Endometrial microvascular endothelial cells (primary cell): Measurements from ENCODE around the gene CCDC157. TPM values are rescaled to one million over a fixed set of nuclear protein-coding genes. Genes with fewer than 3 reads are reported as not detected.

Experiments used
- in situ Hi-C: cut with HindIII; loops from 2 replicates; pipeline ENCODE4 v1.10.0; 2017; ENCODE audit warnings: low sequenced_read_pairs, low pct_unique_long_range_greater_than_20kb; ENCODE audit errors: inconsistent ontology term
- total RNA-seq: library from RNA; depleted of rRNA; stranded (reverse); fragments of >200 nt; gene quantifications from one replicate; pipeline ENCODE4 v1.2.3, GENCODE V29; 2015; ENCODE audit errors: inconsistent ontology term

Gene CCDC157
- total RNA-seq, 1 donor from 2014 or later: 2.0 TPM

- in situ Hi-C loops: no loop called here
Observed at GRCh38 chr22:30347255-30347892, 9.4 kb upstream of the CCDC157 start.

DNA sequence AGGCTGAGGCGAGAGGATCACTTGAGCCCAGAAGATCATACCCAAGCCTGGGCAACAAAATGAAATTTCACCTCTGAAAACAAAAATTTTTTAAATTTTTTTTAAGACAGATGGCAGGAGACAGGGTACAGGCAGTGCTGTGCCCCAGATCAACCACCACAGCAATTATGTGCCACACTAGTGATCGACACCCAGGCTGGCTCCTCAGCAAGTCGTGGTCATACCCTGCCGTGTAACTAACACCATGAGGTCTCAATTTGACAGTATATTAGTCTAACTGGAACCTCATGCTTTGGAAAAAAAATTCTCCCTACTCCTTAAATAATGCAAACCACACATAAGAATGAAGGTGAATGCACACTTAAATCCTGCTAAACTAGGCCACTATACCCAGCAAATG is 8.4 kb upstream of the CCDC157 start:
- in situ Hi-C loops: no loop called here

DNA sequence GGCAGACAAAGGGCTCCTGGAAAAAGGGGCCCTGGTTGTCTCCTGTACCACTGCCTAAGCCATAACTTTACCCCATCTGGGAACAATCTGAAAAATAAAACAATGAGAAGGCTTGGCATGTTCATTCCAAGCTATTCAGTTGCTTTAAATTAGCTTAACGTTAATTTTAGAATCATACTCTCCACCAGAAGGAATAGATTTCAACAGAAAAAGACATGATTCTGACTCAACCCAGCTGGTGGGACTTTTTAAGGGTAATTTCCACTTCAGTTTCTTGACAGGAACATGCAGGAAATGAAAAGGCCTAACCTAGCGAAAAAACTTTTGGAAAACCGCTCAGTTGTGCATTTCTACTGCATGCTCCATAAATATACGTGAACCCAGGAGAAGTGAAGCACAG is 8.0 kb upstream of the CCDC157 start:
- in situ Hi-C loops: no loop called here

- in situ Hi-C loops: no loop called here
Observed at GRCh38 chr22:30351226-30351625, 5.6 kb upstream of the CCDC157 start.

GRCh38 chr22:30354644-30355043 is 2.2 kb upstream of the CCDC157 start:
- in situ Hi-C loops: no loop called here

- in situ Hi-C loops: no loop called here
Observed at GRCh38 chr22:30357236-30357570, 396 bp downstream of the CCDC157 start.

DNA sequence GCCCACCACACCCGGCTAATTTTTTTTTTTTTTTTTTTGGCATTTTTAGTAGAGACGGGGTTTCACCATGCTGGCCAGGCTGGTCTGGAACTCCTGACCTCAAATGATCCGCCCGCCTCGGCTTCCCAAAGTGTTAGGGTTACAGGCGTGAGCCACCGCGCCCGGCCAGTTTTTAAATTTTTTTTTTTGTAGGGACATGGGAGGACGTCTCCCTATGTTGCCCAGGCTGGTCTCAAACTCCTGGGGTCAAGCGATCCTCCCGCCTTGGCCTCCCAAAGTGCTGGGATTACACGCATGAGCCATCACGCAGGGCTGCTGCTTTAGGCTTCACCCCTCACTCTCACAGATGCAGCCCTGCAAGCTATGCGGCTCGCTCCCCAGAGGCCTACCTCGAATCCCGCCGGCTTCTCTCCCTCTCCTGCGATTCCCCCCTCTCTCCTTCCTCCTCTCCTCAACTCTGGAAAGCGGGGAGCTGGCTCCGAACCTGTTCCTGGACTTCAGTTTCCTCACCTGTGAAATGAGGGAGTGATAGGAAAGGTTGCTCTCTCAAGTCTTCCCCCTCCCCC is 926 bp downstream of the CCDC157 start:
- in situ Hi-C loops: no loop called here

DNA sequence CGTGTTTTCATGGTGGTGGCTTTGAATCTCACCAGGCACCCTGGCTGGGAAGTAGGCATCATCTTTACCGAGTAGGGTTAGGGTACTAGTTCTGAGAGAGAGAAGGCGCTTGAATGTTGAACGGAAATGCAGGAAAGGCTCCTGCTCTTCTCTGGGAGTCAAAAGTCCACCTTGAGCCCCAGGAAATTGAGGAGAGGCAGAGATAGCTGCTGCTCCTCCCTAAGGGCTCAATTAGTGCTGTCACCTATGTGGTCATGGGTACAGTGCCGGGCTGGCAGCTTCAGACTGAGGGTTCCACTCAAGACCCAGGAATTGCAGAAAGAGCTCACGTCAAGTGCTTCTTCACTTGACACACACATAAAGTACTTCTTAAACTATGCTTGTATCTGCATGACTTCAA is 1.7 kb downstream of the CCDC157 start:
- in situ Hi-C loops: no loop called here

DNA sequence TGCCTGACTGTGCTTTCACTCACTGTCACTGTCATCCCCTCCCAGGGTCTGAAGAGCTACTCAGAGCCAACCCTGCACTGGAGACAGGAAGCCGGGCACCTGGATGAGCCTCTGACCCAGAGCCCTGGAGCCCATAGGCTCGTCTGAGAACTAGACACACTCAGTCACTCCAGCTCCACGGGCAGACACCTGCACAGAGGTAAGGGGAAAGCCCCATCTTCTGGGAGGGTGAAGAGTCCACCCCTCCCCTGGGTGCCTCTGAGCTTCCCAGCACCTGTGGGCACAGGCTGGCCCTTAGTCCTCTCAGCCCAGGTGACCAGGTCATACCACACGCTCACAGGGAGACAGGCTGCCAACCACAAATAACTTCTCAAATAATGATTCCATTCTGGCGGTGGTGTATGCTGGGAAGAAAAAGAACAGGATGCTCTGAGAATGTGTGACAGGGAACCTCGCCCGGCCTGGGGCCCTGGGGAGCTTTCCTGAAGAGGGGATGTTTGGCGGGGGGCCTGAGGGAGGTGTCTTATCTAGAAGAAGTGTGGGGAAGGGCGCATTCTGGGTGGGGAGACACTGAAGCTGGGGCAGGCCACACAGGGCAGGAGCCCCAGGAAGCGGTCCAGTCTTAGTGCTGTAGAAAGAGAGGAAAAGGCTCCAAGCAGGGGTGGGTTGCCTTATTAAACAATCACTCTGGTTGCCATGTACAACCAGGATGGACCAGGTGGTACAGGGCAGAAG is 5.3 kb downstream of the CCDC157 start:
- in situ Hi-C loops: no loop called here

- in situ Hi-C loops: no loop called here
Observed at GRCh38 chr22:30362651-30363281, 6.0 kb downstream of the CCDC157 start.

DNA sequence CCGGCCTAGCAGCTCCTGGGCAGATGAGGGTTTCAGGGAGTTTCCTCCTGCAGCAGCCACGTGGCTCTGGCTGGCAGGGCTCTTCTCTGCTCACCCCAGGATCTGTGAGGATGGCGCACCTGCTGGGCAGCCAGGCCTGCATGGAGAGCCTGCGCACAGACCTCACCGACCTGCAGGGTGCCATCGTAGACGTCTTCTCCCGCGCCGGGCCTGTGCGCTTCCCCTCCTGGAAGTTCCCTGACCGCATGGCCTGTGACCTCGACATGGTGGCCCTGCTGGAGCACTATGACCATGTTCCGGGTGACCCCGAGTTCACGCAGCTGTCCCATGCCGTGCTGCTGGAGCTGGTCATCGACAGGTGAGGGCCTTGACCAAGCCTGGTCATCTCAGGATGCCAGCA is 9.1 kb downstream of the CCDC157 start:
- in situ Hi-C loops: no loop called here

DNA sequence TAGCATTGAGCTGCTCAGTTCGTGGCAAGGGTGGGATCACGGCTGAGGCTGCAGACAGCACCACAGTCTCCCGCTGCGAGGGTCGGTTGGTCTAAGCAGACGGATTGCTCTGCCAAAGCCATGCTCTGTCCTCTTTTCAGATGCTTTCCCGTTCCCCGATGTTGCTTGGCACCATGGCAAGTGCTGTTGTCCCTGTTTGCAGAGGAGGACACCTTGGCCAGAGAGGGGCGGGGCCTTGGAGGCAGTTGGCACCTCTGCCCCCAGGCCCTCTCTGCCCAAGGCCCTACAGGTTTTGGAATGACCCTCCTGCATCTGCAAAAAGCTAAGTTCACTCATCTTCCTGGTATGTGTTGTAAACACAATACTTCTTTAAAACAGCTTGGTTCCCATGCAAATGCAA is 11.6 kb downstream of the CCDC157 start:
- in situ Hi-C loops: no loop called here

DNA sequence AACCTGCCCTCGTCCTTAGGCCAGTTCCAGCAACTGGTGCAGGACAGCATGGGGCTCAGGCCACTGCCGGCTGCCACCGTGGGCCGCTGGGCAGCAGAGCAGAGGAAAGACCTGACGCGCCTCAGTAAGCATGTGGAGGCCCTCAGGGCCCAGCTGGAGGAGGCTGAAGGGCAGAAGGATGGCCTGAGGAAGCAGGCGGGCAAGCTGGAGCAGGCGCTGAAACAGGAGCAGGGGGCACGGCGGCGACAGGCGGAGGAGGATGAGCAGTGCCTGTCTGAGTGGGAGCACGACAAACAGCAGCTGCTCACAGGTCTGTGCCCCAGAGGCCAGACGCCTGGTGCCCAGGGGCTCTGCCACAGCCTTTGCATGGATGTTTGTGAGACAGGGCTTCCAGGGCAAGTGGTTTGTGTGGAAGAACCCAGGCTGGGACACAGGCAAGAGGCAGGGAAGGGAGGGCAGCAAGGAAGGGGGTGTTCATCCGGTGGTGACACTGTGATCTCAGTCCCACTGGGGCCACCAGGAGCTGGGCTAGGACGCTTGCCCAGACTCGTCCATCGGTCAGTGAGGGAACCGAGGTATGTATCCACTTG is 13.9 kb downstream of the CCDC157 start:
- in situ Hi-C loops: no loop called here

GRCh38 chr22:30371321-30371720 is 14.5 kb downstream of the CCDC157 start:
- in situ Hi-C loops: no loop called here

GRCh38 chr22:30371981-30372380 is 15.2 kb downstream of the CCDC157 start:
- in situ Hi-C loops: no loop called here

- in situ Hi-C loops: no loop called here
Observed at GRCh38 chr22:30372915-30373314, 16.1 kb downstream of the CCDC157 start.

DNA sequence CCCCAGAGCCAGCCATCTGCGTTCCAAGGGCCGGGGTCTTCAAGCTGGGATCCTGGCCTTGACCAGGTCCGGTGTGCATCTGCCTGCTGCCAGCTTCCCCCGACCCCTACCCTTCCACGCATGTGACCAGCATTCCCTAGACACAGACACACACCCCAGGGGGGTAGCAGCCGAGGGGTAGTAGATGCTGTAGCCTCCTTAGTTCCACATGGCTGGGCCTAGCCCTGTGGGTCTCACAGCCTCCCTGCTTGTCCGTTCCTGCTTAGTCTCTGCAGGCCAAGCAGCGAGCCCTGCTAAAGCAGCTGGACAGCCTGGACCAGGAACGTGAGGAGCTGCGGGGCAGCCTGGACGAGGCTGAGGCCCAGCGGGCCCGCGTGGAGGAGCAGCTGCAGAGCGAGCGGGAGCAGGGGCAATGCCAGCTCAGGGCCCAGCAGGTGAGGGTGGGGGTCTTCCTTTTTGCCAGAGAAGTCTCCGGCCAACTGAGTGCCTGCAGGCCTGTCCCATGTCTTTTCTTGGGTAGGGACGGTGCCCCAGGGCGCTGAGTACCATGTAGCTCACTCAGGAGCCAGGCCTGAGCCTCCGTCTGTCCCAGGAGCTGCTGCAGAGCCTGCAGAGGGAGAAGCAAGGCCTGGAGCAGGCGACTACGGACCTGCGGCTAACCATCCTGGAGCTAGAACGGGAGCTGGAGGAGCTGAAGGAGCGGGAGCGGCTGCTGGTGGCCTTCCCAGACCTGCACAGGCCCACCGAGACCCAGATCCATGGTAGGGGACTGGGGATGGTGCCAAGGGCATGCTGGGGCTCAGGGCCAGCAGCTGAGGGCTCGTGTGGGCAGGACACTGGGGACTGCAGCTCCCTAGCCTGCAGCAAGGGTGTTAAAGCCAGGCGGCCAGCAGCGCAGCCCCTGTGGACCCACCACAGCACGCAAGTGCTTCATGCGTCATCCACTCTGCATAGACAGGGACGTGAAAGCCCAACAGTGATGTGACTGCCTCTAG is 16.8 kb downstream of the CCDC157 start:
- in situ Hi-C loops: no loop called here

- in situ Hi-C loops: no loop called here
Observed at GRCh38 chr22:30375312-30375849, 18.6 kb downstream of the CCDC157 start.
